H1 (cell line): ENCODE data around the gene GATAD2B. TPM values are rescaled to one million over a fixed set of nuclear protein-coding genes. Genes with fewer than 3 reads are reported as not detected.

Experiments used
- CTCF ChIA-PET: fragments of 300-600 bp; sonication (Branson Sonifier 250); formaldehyde crosslinking; loops from one replicate; lab custom pipeline; 2021; ENCODE audit not compliant: partially characterized antibody; lab: Charles Lee
- POLR2A ChIA-PET: fragments of 300-600 bp; sonication (Branson Sonifier 250); formaldehyde crosslinking; loops from one replicate; lab custom pipeline; 2021; ENCODE audit warnings: inconsistent platforms; ENCODE audit not compliant: partially characterized antibody; lab: Charles Lee
- DNase-seq, 2 experiments: peaks; one replicate each; pipeline versions ENCODE4 v3.0.0 to v3.0.0-alpha.2; 2010 to 2022; ENCODE audit warnings: low spot score in 2 of 2, low read depth in 1 of 2, mixed read lengths in 1 of 2
- FAIRE-seq: peaks from 2 replicates; lab custom pipeline; 2011; peaks lifted over from hg19 to GRCh38; lab: Jason Lieb, UNC
- H2AFZ ChIP-seq: 2 replicates; pipeline ENCODE4 v1.8.1; 2012; ENCODE audit warnings: low read length, inconsistent platforms
- H2AK5ac ChIP-seq: 2 replicates; pipeline ENCODE4 v1.6.1; 2013; ENCODE audit warnings: low read depth, low read length
- H2BK120ac ChIP-seq: replicated peaks from 2 replicates; pipeline ENCODE3; 2013; ENCODE audit warnings: low read depth, low read length, inconsistent platforms
- H2BK12ac ChIP-seq: 2 replicates; pipeline ENCODE4 v1.6.1; 2013; ENCODE audit warnings: low read depth, low read length
- H2BK15ac ChIP-seq: 2 replicates; pipeline ENCODE4 v1.6.1; 2013; ENCODE audit warnings: low read length
- H2BK20ac ChIP-seq: 2 replicates; pipeline ENCODE4 v1.6.1; 2013; ENCODE audit warnings: low read length
- H2BK5ac ChIP-seq: 2 replicates; pipeline ENCODE4 v1.6.1; 2013; ENCODE audit warnings: low read depth, low read length
- H3K14ac ChIP-seq: 2 replicates; pipeline ENCODE4 v1.6.1; 2013; ENCODE audit warnings: inconsistent platforms; ENCODE audit not compliant: insufficient read length
- H3K18ac ChIP-seq: 2 replicates; pipeline ENCODE4 v1.6.1; 2013; ENCODE audit warnings: low read length; ENCODE audit errors: extremely low read depth
- H3K23ac ChIP-seq: 2 replicates; pipeline ENCODE4 v1.6.1; 2013; ENCODE audit warnings: inconsistent platforms; ENCODE audit not compliant: insufficient read length
- H3K23me2 ChIP-seq: 2 replicates; pipeline ENCODE4 v1.6.1; 2013; ENCODE audit warnings: low read depth, low read length
- H3K27ac ChIP-seq: 2 replicates; pipeline ENCODE4 v1.6.1; 2011; ENCODE audit warnings: low read depth, low read length, inconsistent platforms
- H3K27me3 ChIP-seq, 4 experiments: replicated peaks in 1 of 4; 1 replicate in 1 of 4; 2 replicates in 3 of 4; pipeline versions ENCODE4 v1.6.1 to v1.8.1; 2011 to 2013; ENCODE audit warnings: low read length in 3 of 4, mild to moderate bottlenecking in 3 of 4, inconsistent platforms in 2 of 4, mixed read lengths in 2 of 4, moderate library complexity in 1 of 4; ENCODE audit not compliant: control insufficient read depth in 3 of 4, insufficient read depth in 3 of 4; ENCODE audit errors: extremely low read depth in 1 of 4
- H3K36me3 ChIP-seq, 4 experiments: 2 replicates each; pipeline versions ENCODE4 v1.6.1 to v1.8.1; 2011 to 2013; ENCODE audit warnings: mild to moderate bottlenecking in 4 of 4, low read length in 3 of 4, moderate library complexity in 2 of 4, control low read depth in 1 of 4, inconsistent platforms in 1 of 4; ENCODE audit not compliant: insufficient read depth in 4 of 4, control insufficient read depth in 2 of 4
- H3K4ac ChIP-seq: replicated peaks from 2 replicates; pipeline ENCODE3; 2013; ENCODE audit warnings: low read length, low read depth, mixed read lengths, inconsistent platforms; ENCODE audit not compliant: insufficient read length
- H3K4me1 ChIP-seq, 4 experiments: replicated peaks in 1 of 4; 1 replicate in 1 of 4; 2 replicates in 3 of 4; pipeline versions ENCODE4 v1.6.1 to v1.8.1; 2011 to 2013; ENCODE audit warnings: low read length in 3 of 4, inconsistent platforms in 2 of 4, mixed read lengths in 1 of 4; ENCODE audit not compliant: insufficient read depth in 4 of 4, control insufficient read depth in 3 of 4
- H3K4me2 ChIP-seq, 2 experiments: 2 replicates each; pipeline versions ENCODE4 v1.6.1 to v1.8.1; 2011 to 2013; ENCODE audit warnings: low read depth in 2 of 2, low read length in 2 of 2, control low read depth in 1 of 2, inconsistent platforms in 1 of 2, mild to moderate bottlenecking in 1 of 2; ENCODE audit not compliant: insufficient read depth in 1 of 2
- H3K4me3 ChIP-seq, 4 experiments: fragments of 200-600, 300-600 bp in 1 of 4; sonication (generic), shearing (Covaris generic), sonication (Bioruptor Twin) in 1 of 4; 2 replicates each; pipeline versions ENCODE4 v1.5.1 to v1.8.1; 2011 to 2016; ENCODE audit warnings: low read length in 4 of 4, low read depth in 3 of 4, control low read depth in 2 of 4, inconsistent platforms in 2 of 4, mild to moderate bottlenecking in 2 of 4, mixed read lengths in 1 of 4, moderate library complexity in 1 of 4; ENCODE audit not compliant: insufficient read depth in 2 of 4; ENCODE audit errors: extremely low read depth in 1 of 4
- H3K56ac ChIP-seq: replicated peaks from 2 replicates; pipeline ENCODE3; 2013; ENCODE audit warnings: low read depth, mild to moderate bottlenecking, mixed read lengths, low read length, inconsistent platforms; ENCODE audit not compliant: insufficient read length
- H3K79me1 ChIP-seq: 2 replicates; pipeline ENCODE4 v1.6.1; 2013; ENCODE audit warnings: low read depth, low read length, control low read depth
- H3K79me2 ChIP-seq, 2 experiments: 2 replicates each; pipeline versions ENCODE4 v1.6.1 to v1.8.1; 2012 to 2013; ENCODE audit warnings: low read length in 2 of 2, mild to moderate bottlenecking in 2 of 2, inconsistent platforms in 1 of 2; ENCODE audit not compliant: insufficient read depth in 2 of 2, control insufficient read depth in 1 of 2
- H3K9ac ChIP-seq, 4 experiments: replicated peaks in 1 of 4; 1 replicate in 1 of 4; 2 replicates in 3 of 4; pipeline versions ENCODE4 v1.6.1 to v1.8.1; 2011 to 2013; ENCODE audit warnings: low read depth in 3 of 4, low read length in 3 of 4, control low read depth in 2 of 4, mild to moderate bottlenecking in 2 of 4, moderate library complexity in 2 of 4, inconsistent platforms in 1 of 4; ENCODE audit errors: extremely low read depth in 1 of 4
- H3K9me3 ChIP-seq, 2 experiments: 2 replicates each; pipeline versions ENCODE4 v1.6.1 to v1.8.1; 2012 to 2013; ENCODE audit warnings: mild to moderate bottlenecking in 2 of 2, moderate library complexity in 2 of 2, control low read depth in 1 of 2, inconsistent platforms in 1 of 2, low read depth in 1 of 2, low read length in 1 of 2, mixed read lengths in 1 of 2; ENCODE audit not compliant: insufficient read depth in 2 of 2
- H4K20me1 ChIP-seq, 2 experiments: replicated peaks in 1 of 2; 2 replicates each; pipeline versions ENCODE3 to v1.8.1; 2011 to 2013; ENCODE audit warnings: inconsistent platforms in 2 of 2, low read length in 2 of 2, mild to moderate bottlenecking in 1 of 2; ENCODE audit not compliant: insufficient read depth in 2 of 2, control insufficient read depth in 1 of 2
- H4K5ac ChIP-seq: 2 replicates; pipeline ENCODE4 v1.6.1; 2013; ENCODE audit warnings: low read length, low read depth, mixed read lengths, inconsistent platforms; ENCODE audit not compliant: insufficient read length
- H4K8ac ChIP-seq: 2 replicates; pipeline ENCODE4 v1.8.0; 2013; ENCODE audit warnings: mild to moderate bottlenecking, moderate library complexity, low read length, inconsistent platforms; ENCODE audit not compliant: insufficient read depth; ENCODE audit errors: extremely low read depth
- H4K91ac ChIP-seq: replicated peaks from 2 replicates; pipeline ENCODE3; 2013; ENCODE audit warnings: low read length, mixed read lengths, inconsistent platforms; ENCODE audit not compliant: insufficient read length
- BRCA1 ChIP-seq: IDR thresholded peaks from 2 replicates; pipeline ENCODE4 v1.6.1; 2012; ENCODE audit warnings: low read depth, low read length, improper control_type of control experiment
- YY1 ChIP-seq: IDR thresholded peaks from 2 replicates; pipeline ENCODE4 v1.6.1; 2011; ENCODE audit warnings: low read depth, mild to moderate bottlenecking, low read length
- WGBS, 2 experiments: shearing (Covaris generic) in 1 of 2; methylation state at CpG; one replicate each; pipeline versions ENCODE4 v1.1.6 to v1.1.7; 2013 to 2015; ENCODE audit warnings: low lambda C conversion rate in 2 of 2, mixed read lengths in 2 of 2, inconsistent platforms in 1 of 2, low coverage in 1 of 2, missing lambda C conversion rate in 1 of 2; ENCODE audit not compliant: insufficient replicate concordance in 2 of 2, insufficient coverage in 1 of 2, insufficient read length in 1 of 2; ENCODE audit errors: extremely low coverage in 1 of 2, missing lambda C conversion rate in 1 of 2; 5-methylcytosine and 5-hydroxymethylcytosine counted together
- polyA plus RNA-seq, 7 experiments: library from polyadenylated mRNA; depleted of rRNA in 3 of 7; stranded (reverse) in 5 of 7; unstranded in 2 of 7; fragments of >200 nt in 5 of 7; fragments of 200-250 nt in 2 of 7; gene quantifications; 1 replicate in 5 of 7; 2 replicates in 1 of 7; 4 replicates in 1 of 7; pipeline versions ENCODE4 v1.2.1 to v1.2.3, GENCODE V29; 2011 to 2013; ENCODE audit warnings: missing spikeins in 2 of 7, mixed read lengths in 2 of 7
- total RNA-seq: library from RNA; stranded (reverse); fragmentation: NEBNext Ultra II Directional; extraction: Animal tissue kit (Norgen Biotek cat#: 25700); gene quantifications from 2 replicates; pipeline ENCODE4 v1.2.1, GENCODE V29; 2021
- TF ChIP-seq, protein P1 (sequence below): IDR thresholded peaks from 2 replicates; pipeline ENCODE4 v1.6.1; 2012; ENCODE audit warnings: inconsistent platforms
- TF ChIP-seq, protein P2 (sequence below): IDR thresholded peaks from 2 replicates; pipeline ENCODE4 v1.6.1; 2011; ENCODE audit warnings: low read depth, mild to moderate bottlenecking, low read length; ENCODE audit not compliant: insufficient read depth

The GATAD2B gene
- total and polyA plus RNA-seq, 2 of the 8 experiments (the other 6 are each of a cell fraction or from before 2014, with no cell fraction given): 8.4 to 39.1 TPM

DNA sequence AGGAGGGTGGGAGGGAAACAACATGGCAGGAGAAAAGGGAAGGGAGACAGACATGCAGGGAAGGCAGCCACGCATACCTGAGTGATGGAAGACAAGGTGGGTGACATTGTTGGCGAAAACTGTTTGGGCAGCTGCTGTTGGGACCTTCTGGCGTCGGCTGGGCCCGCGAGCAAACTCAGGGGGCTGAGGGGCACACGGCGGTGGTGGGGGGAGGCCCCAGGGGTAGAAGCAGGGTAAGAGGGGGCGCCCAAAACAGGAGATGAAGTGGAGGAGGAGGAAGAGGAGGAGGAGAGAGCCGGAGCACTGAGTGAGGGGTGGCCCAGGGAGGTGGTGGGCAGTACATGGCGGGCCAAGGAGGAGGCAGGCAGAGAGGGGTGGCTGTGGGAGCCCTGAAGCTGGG is 28.4 kb upstream of the GATAD2B start:
- CTCF ChIA-PET: interaction anchor here (1.2 to 1.7 kb wide), 2 partner anchors 21 to 143 kb away, joined by 3 to 4 read pairs; no protein-coding TSS in a partner anchor
- peaks cover 5 to 14% of the 10 kb centered on the region in 2 experiments for H4K20me1 ChIP-seq
- no peak overlapping the region for H3K18ac ChIP-seq
- no peak overlapping the region for H4K8ac ChIP-seq
- H3K9me3 ChIP-seq: no peaks in the 10 kb centered on the region
- no peak overlapping the region for H3K4me2 ChIP-seq
- 92% methylated on average over 9 of the region's 11 CpGs; no CpG with 5 or more reads in 1 of the 2 experiments for WGBS, 2 experiments
- H3K27ac ChIP-seq: no peak overlapping the region
- H3K36me3 ChIP-seq: peaks cover 7 to 30% (median 25%) of the 10 kb centered on the region in 4 experiments
- H2BK120ac ChIP-seq: no peak overlapping the region
- TF ChIP-seq, protein P1, sequence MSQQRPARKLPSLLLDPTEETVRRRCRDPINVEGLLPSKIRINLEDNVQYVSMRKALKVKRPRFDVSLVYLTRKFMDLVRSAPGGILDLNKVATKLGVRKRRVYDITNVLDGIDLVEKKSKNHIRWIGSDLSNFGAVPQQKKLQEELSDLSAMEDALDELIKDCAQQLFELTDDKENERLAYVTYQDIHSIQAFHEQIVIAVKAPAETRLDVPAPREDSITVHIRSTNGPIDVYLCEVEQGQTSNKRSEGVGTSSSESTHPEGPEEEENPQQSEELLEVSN: no peak
- TF ChIP-seq, protein P2, sequence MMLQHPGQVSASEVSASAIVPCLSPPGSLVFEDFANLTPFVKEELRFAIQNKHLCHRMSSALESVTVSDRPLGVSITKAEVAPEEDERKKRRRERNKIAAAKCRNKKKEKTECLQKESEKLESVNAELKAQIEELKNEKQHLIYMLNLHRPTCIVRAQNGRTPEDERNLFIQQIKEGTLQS: no peak
- no peak for TF ChIP-seq BRCA1
- TF ChIP-seq YY1: no peak
- FAIRE-seq (no peak), DNase-seq (no peak)
- H3K27me3 ChIP-seq: no peaks in the 10 kb centered on the region
- no peak overlapping the region for H2BK15ac ChIP-seq
- H2BK5ac ChIP-seq: no peak overlapping the region
- 0 out of 7 replicates have a peak, but pooled peaks cover 0 to 3% (median 0%) of the 10 kb centered on the region in 4 experiments for H3K4me1 ChIP-seq
- POLR2A ChIA-PET: interaction anchor here (0.6 to 4.7 kb wide), 6 partner anchors 10 to 47 kb away, joined by 3 to 19 read pairs (median 4); partner anchors contain the start of genes JTB, RPS27 and SLC39A1
- H3K9ac ChIP-seq: no peak overlapping the region
- H3K14ac ChIP-seq: no peak overlapping the region
- no peaks in the 10 kb centered on the region; the same call in 1 of the 2 replicates for H3K23me2 ChIP-seq
- no peak overlapping the region for H4K91ac ChIP-seq
- no peak overlapping the region for H4K5ac ChIP-seq
- H3K56ac ChIP-seq: no peak overlapping the region
- H3K23ac ChIP-seq: no peak overlapping the region
- no peak overlapping the region for H3K4me3 ChIP-seq
- H3K79me2 ChIP-seq: peaks cover 6 to 28% of the 10 kb centered on the region in 2 experiments
- H2AFZ ChIP-seq: no peak overlapping the region
- H3K79me1 ChIP-seq: peaks cover 16% of the 10 kb centered on the region
- no peak overlapping the region for H2BK20ac ChIP-seq
- H3K4ac ChIP-seq: no peak overlapping the region
- H2AK5ac ChIP-seq: no peak overlapping the region
- no peak overlapping the region for H2BK12ac ChIP-seq
